GM12878 (cell line): ENCODE data around the gene RIIAD1. TPM values are rescaled to one million over a fixed set of nuclear protein-coding genes. Genes with fewer than 3 reads are reported as not detected.

Source experiments
- ATAC-seq: fragments of 200-7000 bp; cut with Tn5 transposase; 3 replicates; pipeline ENCODE4 v1.9.1; 2020; ENCODE audit warnings: mild to moderate bottlenecking, moderate library complexity
- BruUV-seq: library from RNA; stranded (reverse); fragments of 400-500 nt; replicated peaks from 2 replicates; lab custom pipeline; 2021; lab: Mats Ljungman, UMichigan
- CTCF ChIA-PET: fragments of 300-600 bp; sonication (Branson Sonifier 250); formaldehyde crosslinking; extraction: SDS; loops from one replicate; lab custom pipeline; 2021; ENCODE audit warnings: inconsistent platforms; lab: Yijun Ruan, JAX
- POLR2A ChIA-PET: fragments of 350-600 bp; formaldehyde crosslinking; extraction: SDS; loops from one replicate; lab custom pipeline; 2021; ENCODE audit warnings: inconsistent platforms; lab: Charles Lee
- RAD21 ChIA-PET: fragments of 300-600 bp; sonication (Branson Sonifier 250); formaldehyde crosslinking; loops from one replicate; lab custom pipeline; 2023; ENCODE audit warnings: antibody characterized with exemption; ENCODE audit not compliant: unreplicated experiment; lab: Charles Lee
- SMC1A ChIA-PET: fragments of 300-600 bp; sonication (Branson Sonifier 250); formaldehyde crosslinking; loops from one replicate; lab custom pipeline; 2023; ENCODE audit not compliant: unreplicated experiment, uncharacterized antibody; lab: Charles Lee
- DNase-seq: peaks from one replicate; pipeline ENCODE4 v3.0.0-alpha.2; 2011; ENCODE audit warnings: low read depth, low spot score
- FAIRE-seq: peaks from 3 replicates; lab custom pipeline; 2011; peaks lifted over from hg19 to GRCh38; lab: Jason Lieb, UNC
- H2AFZ ChIP-seq: 2 replicates; pipeline ENCODE4 v1.6.0; 2011; ENCODE audit warnings: low read depth, low read length, control low read depth; ENCODE audit not compliant: control insufficient read depth
- H3K27ac ChIP-seq: 2 replicates; pipeline ENCODE4 v1.5.1; 2011; ENCODE audit warnings: control low read depth; ENCODE audit not compliant: control insufficient read depth, insufficient read depth
- H3K27me3 ChIP-seq, 2 experiments: replicated peaks in 1 of 2; 2 replicates each; pipeline versions ENCODE4 v1.6.0 to v1.6.1; 2011; ENCODE audit warnings: low read length in 1 of 2; ENCODE audit not compliant: control insufficient read depth in 2 of 2, insufficient read depth in 2 of 2
- H3K36me3 ChIP-seq, 2 experiments: 2 replicates each; pipeline ENCODE4 v1.5.1; 2011; ENCODE audit warnings: low read length in 1 of 2; ENCODE audit not compliant: control insufficient read depth in 2 of 2, insufficient read depth in 2 of 2
- H3K4me1 ChIP-seq: 2 replicates; pipeline ENCODE4 v1.6.1; 2011; ENCODE audit warnings: mild to moderate bottlenecking, low read length, moderate library complexity, mixed read lengths; ENCODE audit not compliant: control insufficient read depth, insufficient read depth
- H3K4me2 ChIP-seq: 2 replicates; pipeline ENCODE4 v1.6.0; 2011; ENCODE audit warnings: control low read depth; ENCODE audit not compliant: control insufficient read depth, insufficient read depth
- H3K4me3 ChIP-seq: fragments of 200-600 bp; sonication (generic); 2 replicates; pipeline ENCODE4 v1.5.1; 2016
- H3K79me2 ChIP-seq: 2 replicates; pipeline ENCODE4 v1.6.0; 2011; ENCODE audit warnings: low read length; ENCODE audit not compliant: control insufficient read depth, insufficient read depth
- H3K9ac ChIP-seq: 2 replicates; pipeline ENCODE4 v1.8.0; 2011; ENCODE audit warnings: low read length, control low read depth, mixed read lengths; ENCODE audit not compliant: control insufficient read depth, insufficient read depth
- H3K9me3 ChIP-seq: replicated peaks from 3 replicates; pipeline ENCODE4 v1.5.1; 2011; ENCODE audit warnings: mild to moderate bottlenecking, low read length; ENCODE audit not compliant: control insufficient read depth, insufficient read depth
- H4K20me1 ChIP-seq: 2 replicates; pipeline ENCODE4 v1.6.0; 2011; ENCODE audit not compliant: control insufficient read depth, insufficient read depth
- ELK1 ChIP-seq: IDR thresholded peaks from 2 replicates; pipeline ENCODE4 v1.6.1; 2012; ENCODE audit warnings: low read depth, low read length, improper control_type of control experiment
- IRF4 ChIP-seq: IDR thresholded peaks from 2 replicates; pipeline ENCODE4 v1.6.1; 2011; ENCODE audit warnings: low read depth, low read length
- JUND ChIP-seq: IDR thresholded peaks from 2 replicates; pipeline ENCODE4 v1.6.1; 2012; ENCODE audit warnings: low read depth, mild to moderate bottlenecking, low read length, improper control_type of control experiment, moderate library complexity
- NFIC ChIP-seq: IDR thresholded peaks from 2 replicates; pipeline ENCODE4 v1.6.1; 2012; ENCODE audit warnings: low read depth, mild to moderate bottlenecking, inconsistent platforms, low read length, moderate library complexity
- NR2C1 ChIP-seq: fragments of 450-650 bp; IDR thresholded peaks from 2 replicates; pipeline ENCODE4 v1.6.1; 2017; ENCODE audit warnings: antibody characterized with exemption, mild to moderate bottlenecking, moderate library complexity
- PAX5 ChIP-seq: IDR thresholded peaks from 2 replicates; pipeline ENCODE4 v1.6.1; 2011; ENCODE audit warnings: low read depth, low read length, borderline replicate concordance
- POLR2A ChIP-seq: IDR thresholded peaks from 2 replicates; pipeline ENCODE4 v1.6.1; 2011; ENCODE audit warnings: low read depth, mild to moderate bottlenecking, low read length
- REST ChIP-seq: IDR thresholded peaks from 2 replicates; pipeline ENCODE4 v1.6.1; 2012; ENCODE audit warnings: mild to moderate bottlenecking, low read depth, low read length
- SREBF1 ChIP-seq: IDR thresholded peaks from 2 replicates; pipeline ENCODE4 v1.6.1; 2012; ENCODE audit warnings: mild to moderate bottlenecking, low read length
- SUPT20H ChIP-seq: IDR thresholded peaks from 2 replicates; pipeline ENCODE4 v1.6.1; 2011; ENCODE audit warnings: low read depth, mild to moderate bottlenecking, low read length, moderate library complexity, borderline replicate concordance; ENCODE audit not compliant: control insufficient read depth
- TARDBP ChIP-seq: IDR thresholded peaks from 2 replicates; pipeline ENCODE4 v1.6.1; 2016; ENCODE audit warnings: borderline replicate concordance
- WGBS: methylation state at CpG from one replicate; pipeline ENCODE4 v1.1.6; 2016; ENCODE audit warnings: low lambda C conversion rate; ENCODE audit not compliant: insufficient replicate concordance, insufficient coverage; ENCODE audit errors: missing lambda C conversion rate; 5-methylcytosine and 5-hydroxymethylcytosine counted together
- in situ Hi-C: fragments of 300-500 bp; cut with MboI; formaldehyde crosslinking; loops from 9 replicates; pipeline ENCODE4 v1.14.3; 2018; ENCODE audit warnings: mixed read lengths
- intact Hi-C: fragments of 100-400 bp; cut with micrococcal nuclease; formaldehyde crosslinking; loops from one replicate; pipeline ENCODE4 v1.14.2; 2022; ENCODE audit not compliant: unreplicated experiment
- polyA plus RNA-seq, 11 experiments: library from polyadenylated mRNA; depleted of rRNA in 4 of 11; unstranded in 6 of 11; stranded (reverse) in 5 of 11; fragments of >200 nt; fragmentation: Nextera tagmentation in 4 of 11; fragmentation: Illumina TruSeq in 1 of 11; extraction: Ambion mirVana in 4 of 11; extraction: Trizol in 1 of 11; gene quantifications; 1 replicate in 1 of 11; 2 replicates in 10 of 11; pipeline versions ENCODE4 v1.2.1 to v1.2.3, GENCODE V29; 2011 to 2016; ENCODE audit warnings: inconsistent platforms in 2 of 11, missing spikeins in 2 of 11, low read depth in 1 of 11
- total RNA-seq, 4 experiments: library from RNA; depleted of rRNA in 3 of 4; stranded (reverse); fragments of >200 nt in 3 of 4; fragmentation: Illumina TruSeq in 1 of 4; extraction: Trizol in 1 of 4; gene quantifications; 2 replicates each; pipeline versions ENCODE4 v1.2.1 to v1.2.3, GENCODE V29; 2013 to 2021

RIIAD1 gene
- total and polyA plus RNA-seq, 10 of the 15 experiments (the other 5 are each of a cell fraction or from before 2014, with no cell fraction given): not detected

- Histone ChIP-seq H3K79me2 (no peaks in the 10 kb centered on the region), H3K9me3 (no peaks in the 10 kb centered on the region), H3K4me3 (no peak overlapping the region), H3K27ac (no peak overlapping the region), H3K4me1 (no peaks in the 10 kb centered on the region), H4K20me1 (no peaks in the 10 kb centered on the region), H3K4me2 (no peak overlapping the region), H3K27me3 (peaks cover 0 to 9% of the 10 kb centered on the region in 2 experiments; a peak in 2 of 4 replicates), H2AFZ (no peak overlapping the region), H3K9ac (no peak overlapping the region), H3K36me3 (no peaks in the 10 kb centered on the region)
- ATAC-seq (no peak), FAIRE-seq (no peak), DNase-seq (no peak)
- in situ Hi-C loops (no loop called here), intact Hi-C loops (loop anchor here (10.0 kb wide), 1 partner anchor 121 kb away; the partner anchor contains the start of genes C2CD4D and RORC)
- ChIA-PET RAD21 (no interaction called here), SMC1A (no interaction called here), CTCF (interaction anchor here (1.0 kb wide), 1 partner anchor 120 kb away, joined by 3 read pairs; no protein-coding TSS in a partner anchor), POLR2A (no interaction called here)
- whole genome bisulfite sequencing: 83% methylated on average over 2 of the region's 2 CpGs
- TF ChIP-seq NFIC (no peak), TARDBP (no peak), SUPT20H (no peak), NR2C1 (no peak), ELK1 (no peak), SREBF1 (no peak), REST (no peak), POLR2A (no peak), JUND (no peak), PAX5 (no peak), IRF4 (no peak)
- no TSS peak for BruUV-seq
Measured at GRCh38 chr1:151713874-151714273, 7.4 kb upstream of the RIIAD1 start.
